ENCODE data around the gene GPC2.
"Not testable (repeated sequence)": the region's sequence is repeated elsewhere in the genome, so short reads cannot be mapped to it uniquely, and the experiment has no call there.

The GPC2 gene

GRCh38 chr7:100215895-100216294 is 38.7 kb upstream of the GPC2 start:
- Histone ChIP-seq H4K20me1 (ENCODE audit: control insufficient read depth, insufficient read depth, low read depth, low read length) (no peaks in the 10 kb centered on the region), H3K27ac (ENCODE audit: low read depth, low read length) (peak overlapping the region; percentile 96), H3K27me3 (ENCODE audit: control insufficient read depth, low read length) (no peaks in the 10 kb centered on the region), H3K4me2 (ENCODE audit: low read length) (peak overlapping the region; percentile 91), H3K9me2 (replicated peaks; ENCODE audit: control insufficient read depth, low read length) (no peaks in the 10 kb centered on the region), H3K4me3 (ENCODE audit: low read length) (peak overlapping the region; percentile 82), H3F3A (ENCODE audit: control insufficient read depth, insufficient read depth) (peaks cover 40% of the 10 kb centered on the region), H3K79me2 (ENCODE audit: control insufficient read depth, low read length) (peaks cover 70% of the 10 kb centered on the region), H3K9me3 (ENCODE audit: control insufficient read depth, insufficient read depth, low read length) (no peaks in the 10 kb centered on the region), H3K36me3 (ENCODE audit: control insufficient read depth, low read length) (peaks cover 81% of the 10 kb centered on the region), H3K4me1 (ENCODE audit: control insufficient read depth, low read length) (peaks cover 85% of the 10 kb centered on the region)
- TF ChIP-seq EZH2phosphoT487 (IDR thresholded peaks at IDR 0.05; ENCODE audit: borderline replicate concordance, low read length) (no peak), CTCF (IDR thresholded peaks at IDR 0.05; ENCODE audit: low read depth, low read length, poor library complexity, severe bottlenecking) (no peak)

- not testable (repeated sequence) for H3K9me2 ChIP-seq (replicated peaks; ENCODE audit: control insufficient read depth, low read length)
Measured at GRCh38 chr7:100214356-100214755, 37.2 kb upstream of the GPC2 start.

DNA sequence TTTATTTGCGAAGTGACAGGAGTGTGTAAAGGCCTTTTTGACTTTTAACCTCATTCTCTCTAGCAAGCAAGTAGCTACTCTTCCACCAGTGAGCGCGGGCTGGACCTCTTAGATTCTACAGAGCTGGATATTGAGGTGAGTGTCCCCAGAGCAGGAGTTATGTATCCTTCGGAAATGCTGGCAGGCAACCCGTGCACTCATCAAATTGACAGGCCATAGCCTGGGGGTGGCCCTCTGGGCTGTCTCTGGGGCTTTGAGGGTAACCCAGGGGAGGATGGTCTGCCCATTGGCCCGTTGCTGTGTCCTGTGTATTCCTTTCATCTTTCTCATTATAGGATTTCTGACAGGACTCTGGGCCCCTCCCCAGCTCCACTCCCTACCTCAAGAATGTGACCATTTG is 36.5 kb upstream of the GPC2 start:
- no peaks in the 10 kb centered on the region for H3K9me2 ChIP-seq (replicated peaks; ENCODE audit: control insufficient read depth, low read length)
- H3K27ac ChIP-seq (ENCODE audit: low read depth, low read length): peak overlapping the region; percentile 96
- TF ChIP-seq EZH2phosphoT487 (IDR thresholded peaks at IDR 0.05; ENCODE audit: borderline replicate concordance, low read length) (no peak), CTCF (IDR thresholded peaks at IDR 0.05; ENCODE audit: low read depth, low read length, poor library complexity, severe bottlenecking) (no peak)
- peaks cover 81% of the 10 kb centered on the region for H3K36me3 ChIP-seq (ENCODE audit: control insufficient read depth, low read length)
- peak overlapping the region; percentile 82 for H3K4me3 ChIP-seq (ENCODE audit: low read length)
- H3K4me2 ChIP-seq (ENCODE audit: low read length): peak overlapping the region; percentile 91
- peaks cover 42% of the 10 kb centered on the region for H3F3A ChIP-seq (ENCODE audit: control insufficient read depth, insufficient read depth)
- H3K27me3 ChIP-seq (ENCODE audit: control insufficient read depth, low read length): no peaks in the 10 kb centered on the region
- H3K4me1 ChIP-seq (ENCODE audit: control insufficient read depth, low read length): peaks cover 95% of the 10 kb centered on the region
- H4K20me1 ChIP-seq (ENCODE audit: control insufficient read depth, insufficient read depth, low read depth, low read length): no peaks in the 10 kb centered on the region
- H3K79me2 ChIP-seq (ENCODE audit: control insufficient read depth, low read length): peaks cover 64% of the 10 kb centered on the region
- H3K9me3 ChIP-seq (ENCODE audit: control insufficient read depth, insufficient read depth, low read length): no peaks in the 10 kb centered on the region

More at GRCh38 chr7:100214356-100214755, 37.2 kb upstream of the GPC2 start:
- H3K79me2 ChIP-seq (ENCODE audit: control insufficient read depth, low read length): peaks cover 69% of the 10 kb centered on the region
- not testable (repeated sequence) for H3K9me3 ChIP-seq (ENCODE audit: control insufficient read depth, insufficient read depth, low read length); H3K27me3 ChIP-seq (ENCODE audit: control insufficient read depth, low read length); H4K20me1 ChIP-seq (ENCODE audit: control insufficient read depth, insufficient read depth, low read depth, low read length)
- H3K4me2 ChIP-seq (ENCODE audit: low read length): peak overlapping the region; percentile 91
- peak overlapping the region; percentile 82 for H3K4me3 ChIP-seq (ENCODE audit: low read length)
- peaks cover 43% of the 10 kb centered on the region for H3F3A ChIP-seq (ENCODE audit: control insufficient read depth, insufficient read depth)
- H3K27ac ChIP-seq (ENCODE audit: low read depth, low read length): peak overlapping the region; percentile 96
- peak; percentile 57 for TF ChIP-seq CTCF (IDR thresholded peaks at IDR 0.05; ENCODE audit: low read depth, low read length, poor library complexity, severe bottlenecking)
- peaks cover 95% of the 10 kb centered on the region for H3K4me1 ChIP-seq (ENCODE audit: control insufficient read depth, low read length)
- peaks cover 81% of the 10 kb centered on the region for H3K36me3 ChIP-seq (ENCODE audit: control insufficient read depth, low read length)

Data from DOHH2 (cell line).